Stimulated activated naive CD4-positive, alpha-beta T cell (primary cell): ENCODE measurements around the gene CENPX.
A peak's percentile ranks its signal among the peaks of the same experiment; 100 is the strongest.

Experiments
- DNase-seq, 6 experiments: peaks; one replicate each; lab custom pipeline; 2025; lab: John Stamatoyannopoulos, UW

The CENPX gene

GRCh38 chr17:82022310-82022980 lies at the start of gene CENPX:
CENPX (minus strand) TSS chr17:82022878; CDS start chr17:82022861, 17 bp downstream.
- DNase-seq = peak in 1 of 6 experiments; percentile 49

- DNase-seq = no peak
These were observed 47.9 kb upstream of the CENPX start for GRCh38 chr17:82070611-82071010.

- peak; percentile 34 to 77 (median 56) for DNase-seq
These were observed 43.1 kb upstream of the CENPX start, which contains the start of gene DUS1L for GRCh38 chr17:82065638-82066303. DUS1L (minus strand) TSS chr17:82065804; CDS start chr17:82065059, 745 bp downstream.

GRCh38 chr17:82065193-82065637 lies 42.5 kb upstream of the CENPX start:
- DNase-seq = peak in 3 of 6 experiments; percentile 44 to 64 (median 51)

GRCh38 chr17:82064433-82065192 lies 41.9 kb upstream of the CENPX start:
- no peak for DNase-seq

- DNase-seq = no peak
These were observed 41.0 kb upstream of the CENPX start for GRCh38 chr17:82063424-82064415.

- no peak for DNase-seq
These were observed 40.3 kb upstream of the CENPX start for GRCh38 chr17:82062984-82063368.

GRCh38 chr17:82062076-82062983 lies 39.7 kb upstream of the CENPX start:
- DNase-seq = no peak

- DNase-seq = no peak
These were observed 38.6 kb upstream of the CENPX start for GRCh38 chr17:82061047-82061925.

GRCh38 chr17:82060614-82061013 lies 37.9 kb upstream of the CENPX start:
- no peak for DNase-seq

- DNase-seq = no peak
These were observed 37.3 kb upstream of the CENPX start for GRCh38 chr17:82060001-82060380.

GRCh38 chr17:82059272-82060000 lies 36.8 kb upstream of the CENPX start:
- DNase-seq = no peak

- no peak for DNase-seq
These were observed 36.2 kb upstream of the CENPX start for GRCh38 chr17:82058855-82059249.

GRCh38 chr17:82058230-82058854 lies 35.7 kb upstream of the CENPX start:
- DNase-seq = no peak

- no peak for DNase-seq
These were observed 34.3 kb upstream of the CENPX start for GRCh38 chr17:82056729-82057621.

- DNase-seq = no peak
These were observed 33.5 kb upstream of the CENPX start for GRCh38 chr17:82055965-82056728.
